ENCODE results near the gene ATP13A2.
"Not testable (repeated sequence)": the region's sequence is repeated elsewhere in the genome, so short reads cannot be mapped to it uniquely, and the experiment has no call there.

The ATP13A2 gene

DNA sequence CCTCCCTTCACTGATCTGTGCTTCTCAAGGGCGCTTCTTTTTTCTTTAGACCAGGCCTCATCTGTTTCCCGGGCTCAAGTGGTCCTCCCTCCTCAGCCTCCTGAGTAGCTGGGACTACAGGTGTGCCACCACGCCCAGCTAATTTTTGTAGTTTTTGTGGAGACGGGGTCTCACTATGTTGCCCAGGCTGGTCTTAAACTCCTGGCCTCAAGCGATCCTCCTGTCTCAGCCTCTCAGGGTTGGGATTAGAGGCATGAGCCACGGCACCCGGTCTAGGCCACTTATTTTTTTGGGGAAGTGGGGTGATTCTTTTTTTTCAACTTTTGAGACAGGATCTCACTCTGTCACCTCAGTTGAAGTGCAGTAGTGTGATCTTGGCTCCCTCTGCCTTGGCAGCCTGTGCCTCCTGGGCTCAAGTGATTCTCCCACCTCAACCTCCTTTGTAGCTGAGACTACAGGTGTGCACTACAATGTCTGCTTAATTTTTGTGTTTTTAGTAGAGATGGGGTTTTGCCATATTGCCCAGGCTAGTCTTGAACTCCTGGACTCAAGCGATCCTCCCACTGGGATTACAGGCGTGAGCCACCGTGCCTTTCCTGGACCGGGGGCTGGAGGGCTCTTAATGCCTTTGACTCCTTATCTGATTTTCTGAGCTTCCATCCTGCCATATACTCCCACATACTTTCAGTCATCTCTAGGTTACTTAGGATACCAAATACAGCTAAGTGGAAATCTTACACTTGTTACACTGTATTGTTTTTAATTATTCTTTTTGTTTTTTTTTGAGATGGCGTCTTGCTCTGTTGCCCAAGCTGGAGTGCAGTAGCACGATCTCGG, 50.2 kb downstream of the ATP13A2 start:
- no peaks in the 10 kb centered on the region for H3K9me3 Mint-ChIP-seq
- peak overlapping the region; percentile 45 for H3K27ac Mint-ChIP-seq
- peaks cover 8% of the 10 kb centered on the region for H3K4me1 Mint-ChIP-seq (ENCODE audit: low read depth)
- peak overlapping the region; percentile 55 for H3K4me3 Mint-ChIP-seq
- intact Hi-C loops (cut with micrococcal nuclease) = loop anchor here (2.0 kb wide), 1 partner anchor 85 kb away; no protein-coding TSS in a partner anchor
- H3K36me3 Mint-ChIP-seq (ENCODE audit: low read depth) = peaks cover 25% of the 10 kb centered on the region
- H3K27me3 Mint-ChIP-seq = peaks cover 2% of the 10 kb centered on the region

DNA sequence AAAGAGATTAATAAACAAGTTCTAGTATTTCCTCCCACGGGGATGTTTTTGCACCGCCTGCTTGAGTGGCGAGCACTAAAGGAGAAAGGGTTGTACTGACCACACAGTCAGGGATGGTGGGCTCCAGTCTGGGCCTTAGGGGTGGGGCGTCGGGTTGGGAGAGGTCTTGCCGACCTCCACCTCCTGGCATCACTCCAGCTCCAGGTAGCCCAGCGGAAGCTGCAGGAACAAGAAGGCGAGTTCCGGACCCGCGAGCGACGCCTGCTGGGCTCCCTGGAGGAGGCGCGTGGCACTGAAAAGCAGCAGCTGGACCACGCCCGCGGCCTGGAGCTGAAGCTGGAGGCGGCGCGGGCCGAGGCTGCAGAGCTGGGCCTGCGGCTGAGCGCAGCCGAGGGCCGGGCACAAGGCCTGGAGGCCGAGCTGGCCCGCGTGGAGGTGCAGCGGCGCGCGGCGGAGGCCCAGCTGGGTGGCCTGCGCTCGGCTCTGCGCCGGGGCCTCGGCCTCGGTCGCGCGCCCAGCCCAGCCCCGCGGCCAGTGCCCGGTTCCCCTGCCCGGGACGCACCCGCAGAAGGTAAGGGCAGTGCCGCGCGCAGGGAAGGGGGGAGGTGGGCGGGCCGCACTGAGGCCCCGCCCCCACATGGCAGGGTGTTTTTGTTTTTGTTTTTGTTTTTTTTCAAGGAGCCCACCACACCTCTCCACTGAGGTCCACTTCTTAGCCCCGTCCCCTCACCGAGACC, 51.0 kb downstream of the ATP13A2 start:
- H3K4me1 Mint-ChIP-seq (ENCODE audit: low read depth) = peaks cover 8% of the 10 kb centered on the region
- H3K27ac Mint-ChIP-seq = peak overlapping the region; percentile 45
- intact Hi-C loops (cut with micrococcal nuclease) = loop anchor here (2.0 kb wide), 1 partner anchor 86 kb away; no protein-coding TSS in a partner anchor
- peaks cover 17% of the 10 kb centered on the region for H3K36me3 Mint-ChIP-seq (ENCODE audit: low read depth)
- peaks cover 2% of the 10 kb centered on the region for H3K27me3 Mint-ChIP-seq
- peak overlapping the region; percentile 55 for H3K4me3 Mint-ChIP-seq
- no peaks in the 10 kb centered on the region for H3K9me3 Mint-ChIP-seq

DNA sequence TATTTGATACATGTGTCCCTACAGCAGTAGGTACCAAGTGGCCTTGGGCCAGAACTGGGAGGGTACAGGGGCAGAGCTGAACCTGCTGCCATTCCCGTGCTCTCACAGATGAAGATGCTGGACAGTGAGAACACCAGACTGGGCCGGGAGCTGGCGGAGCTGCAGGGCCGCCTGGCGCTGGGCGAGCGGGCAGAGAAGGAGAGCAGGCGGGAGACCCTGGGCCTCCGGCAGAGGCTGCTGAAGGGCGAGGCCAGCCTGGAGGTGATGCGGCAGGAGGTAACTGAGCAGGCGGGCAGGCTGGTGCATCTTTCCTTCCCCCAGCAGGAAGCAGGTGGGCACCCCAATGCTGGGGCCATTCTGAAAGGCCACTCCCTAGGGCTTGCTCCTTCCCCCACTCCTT, 53.3 kb downstream of the ATP13A2 start:
- H3K27ac Mint-ChIP-seq = no peak overlapping the region
- no peak overlapping the region for H3K4me3 Mint-ChIP-seq
- intact Hi-C loops (cut with micrococcal nuclease) = no loop called here
- peaks cover 8% of the 10 kb centered on the region for H3K4me1 Mint-ChIP-seq (ENCODE audit: low read depth)
- peaks cover 20% of the 10 kb centered on the region for H3K36me3 Mint-ChIP-seq (ENCODE audit: low read depth)
- no peaks in the 10 kb centered on the region for H3K9me3 Mint-ChIP-seq
- H3K27me3 Mint-ChIP-seq = peaks cover 2% of the 10 kb centered on the region

DNA sequence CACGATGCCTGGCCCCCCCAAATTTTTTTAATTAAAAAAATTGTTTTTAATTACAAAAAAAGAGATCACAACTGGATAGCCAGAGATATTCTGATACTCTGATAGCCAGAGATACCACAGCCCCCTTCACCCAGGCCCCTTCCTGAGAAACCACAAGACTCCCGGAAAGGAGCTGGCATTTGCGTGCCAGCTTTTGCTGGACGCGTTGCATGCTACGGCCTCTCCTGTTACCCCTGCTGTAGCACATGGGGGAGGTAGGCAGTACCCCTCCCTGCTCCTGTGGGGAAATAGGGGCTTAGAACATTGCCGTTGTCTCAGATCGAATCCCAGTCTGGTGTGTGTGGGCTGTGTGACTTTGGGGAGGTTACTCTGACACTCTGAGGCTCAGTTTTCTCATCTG, 54.0 kb downstream of the ATP13A2 start:
- Mint-ChIP-seq H3K9me3 (no peaks in the 10 kb centered on the region), H3K4me3 (no peak overlapping the region), H3K27me3 (peaks cover 2% of the 10 kb centered on the region), H3K27ac (no peak overlapping the region), H3K4me1 (ENCODE audit: low read depth) (peaks cover 10% of the 10 kb centered on the region), H3K36me3 (ENCODE audit: low read depth) (peaks cover 20% of the 10 kb centered on the region)
- intact Hi-C loops (cut with micrococcal nuclease) = no loop called here

DNA sequence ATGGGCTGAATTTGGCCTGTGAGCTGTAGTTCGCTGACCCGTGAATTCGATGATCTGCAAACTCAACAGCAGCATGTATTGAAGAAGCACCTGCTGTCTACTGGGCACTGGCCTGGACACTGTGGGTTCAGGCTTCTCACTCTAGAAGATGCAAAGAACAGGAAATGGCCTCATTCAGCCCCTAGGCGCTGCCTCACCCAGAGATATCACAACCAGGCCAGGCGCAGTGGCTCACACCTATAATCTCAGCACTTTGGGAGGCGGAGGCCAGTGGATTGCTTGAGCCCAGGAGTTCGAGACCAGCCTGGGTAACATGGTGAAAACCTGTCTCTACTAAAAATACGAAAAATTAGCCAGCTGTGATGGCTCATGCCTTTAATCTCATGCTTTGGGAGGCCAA, 55.0 kb downstream of the ATP13A2 start:
- intact Hi-C loops (cut with micrococcal nuclease) = no loop called here
- H3K9me3 Mint-ChIP-seq = no peaks in the 10 kb centered on the region
- peaks cover under 1% of the 10 kb centered on the region for H3K27me3 Mint-ChIP-seq
- no peak overlapping the region for H3K27ac Mint-ChIP-seq
- peaks cover 12% of the 10 kb centered on the region for H3K4me1 Mint-ChIP-seq (ENCODE audit: low read depth)
- no peak overlapping the region for H3K4me3 Mint-ChIP-seq
- peaks cover 19% of the 10 kb centered on the region for H3K36me3 Mint-ChIP-seq (ENCODE audit: low read depth)

DNA sequence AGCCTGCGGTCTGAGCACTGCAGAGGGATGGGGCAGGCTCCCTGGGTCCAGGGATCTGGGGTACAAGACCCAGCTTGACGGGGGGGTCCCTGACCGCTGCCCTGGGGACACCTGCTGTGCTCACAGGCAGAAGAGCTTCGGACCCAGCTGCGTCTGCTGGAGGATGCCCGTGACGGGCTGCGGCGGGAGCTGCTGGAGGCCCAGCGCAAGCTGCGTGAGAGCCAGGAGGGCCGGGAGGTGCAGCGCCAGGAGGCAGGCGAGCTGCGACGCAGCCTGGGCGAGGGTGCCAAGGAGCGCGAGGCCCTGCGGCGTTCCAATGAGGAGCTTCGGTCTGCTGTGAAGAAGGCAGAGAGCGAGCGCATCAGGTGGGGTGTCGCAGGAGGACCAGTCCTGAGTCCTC, 56.5 kb downstream of the ATP13A2 start:
- no peak overlapping the region for H3K4me3 Mint-ChIP-seq
- peaks cover 19% of the 10 kb centered on the region for H3K36me3 Mint-ChIP-seq (ENCODE audit: low read depth)
- intact Hi-C loops (cut with micrococcal nuclease) = no loop called here
- H3K27me3 Mint-ChIP-seq = no peaks in the 10 kb centered on the region
- no peaks in the 10 kb centered on the region for H3K9me3 Mint-ChIP-seq
- no peak overlapping the region for H3K27ac Mint-ChIP-seq
- H3K4me1 Mint-ChIP-seq (ENCODE audit: low read depth) = peaks cover 5% of the 10 kb centered on the region

DNA sequence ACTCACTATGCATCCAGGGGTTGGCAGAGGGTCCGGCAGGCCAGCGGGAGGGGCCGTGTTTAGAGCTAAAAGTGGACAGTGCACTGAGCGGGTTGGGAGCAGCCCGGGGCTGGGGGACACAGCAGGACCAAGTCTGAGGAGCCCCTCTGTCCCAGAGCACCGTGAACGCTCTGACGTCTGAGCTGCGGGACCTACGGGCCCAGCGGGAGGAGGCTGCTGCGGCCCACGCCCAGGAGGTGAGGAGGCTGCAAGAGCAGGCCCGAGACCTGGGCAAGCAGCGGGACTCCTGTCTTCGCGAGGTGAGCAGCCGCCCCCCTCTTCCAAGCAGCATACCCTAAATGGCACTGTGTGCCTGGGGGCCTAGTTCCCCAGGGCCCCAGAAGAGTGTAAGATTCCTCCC, 57.1 kb downstream of the ATP13A2 start:
- Mint-ChIP-seq H3K4me1 (ENCODE audit: low read depth) (peaks cover 5% of the 10 kb centered on the region), H3K27me3 (no peaks in the 10 kb centered on the region), H3K9me3 (no peaks in the 10 kb centered on the region), H3K4me3 (no peak overlapping the region), H3K36me3 (ENCODE audit: low read depth) (peaks cover 19% of the 10 kb centered on the region), H3K27ac (no peak overlapping the region)
- intact Hi-C loops (cut with micrococcal nuclease) = no loop called here

DNA sequence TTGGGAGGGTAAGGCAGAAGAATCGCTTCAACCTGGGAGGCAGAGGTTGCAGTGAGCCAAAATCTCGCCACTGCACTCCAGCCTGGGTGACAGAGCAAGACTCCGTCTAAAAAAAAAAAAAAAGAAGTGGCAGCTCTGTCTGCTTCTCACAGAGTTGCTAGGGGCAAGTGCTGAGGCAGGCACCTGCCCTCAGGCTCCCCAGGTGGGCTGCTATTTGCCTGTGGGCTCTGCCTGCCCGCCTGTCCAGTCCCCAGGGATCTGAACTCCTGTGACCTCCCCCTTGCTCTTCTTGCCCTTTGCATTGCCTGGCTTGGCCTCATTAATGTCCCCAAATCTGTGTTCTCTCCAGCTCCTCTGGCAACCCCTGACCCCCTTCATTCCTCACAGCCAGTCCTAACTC, 59.4 kb downstream of the ATP13A2 start:
- H3K27me3 Mint-ChIP-seq; H3K9me3 Mint-ChIP-seq; intact Hi-C loops (cut with micrococcal nuclease); H3K4me1 Mint-ChIP-seq (ENCODE audit: low read depth); H3K4me3 Mint-ChIP-seq; H3K27ac Mint-ChIP-seq: not testable (repeated sequence)
- H3K36me3 Mint-ChIP-seq (ENCODE audit: low read depth) = peaks cover 19% of the 10 kb centered on the region

DNA sequence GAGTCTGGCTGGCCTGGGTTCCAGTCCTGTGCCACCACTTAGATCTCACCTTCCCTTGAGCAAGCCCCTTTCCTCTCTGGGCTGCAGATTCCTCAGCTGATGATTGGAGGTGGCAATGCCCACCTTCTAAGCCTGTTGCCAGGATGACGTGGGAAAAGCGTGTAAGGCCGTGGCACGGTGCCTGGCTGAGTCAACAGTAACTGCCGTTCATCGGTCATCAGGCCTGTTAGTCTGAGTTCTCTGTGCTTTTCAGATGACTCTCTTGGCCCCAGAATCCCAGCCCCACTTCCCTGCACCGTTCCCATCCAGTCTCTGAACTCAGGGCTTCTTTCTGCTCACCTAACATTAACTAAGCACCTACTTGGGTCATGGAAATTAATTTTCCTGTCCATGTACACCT, 62.7 kb downstream of the ATP13A2 start:
- H3K4me1 Mint-ChIP-seq (ENCODE audit: low read depth); intact Hi-C loops (cut with micrococcal nuclease); H3K4me3 Mint-ChIP-seq; H3K27ac Mint-ChIP-seq; H3K27me3 Mint-ChIP-seq; H3K9me3 Mint-ChIP-seq: not testable (repeated sequence)
- H3K36me3 Mint-ChIP-seq (ENCODE audit: low read depth) = peaks cover 29% of the 10 kb centered on the region

DNA sequence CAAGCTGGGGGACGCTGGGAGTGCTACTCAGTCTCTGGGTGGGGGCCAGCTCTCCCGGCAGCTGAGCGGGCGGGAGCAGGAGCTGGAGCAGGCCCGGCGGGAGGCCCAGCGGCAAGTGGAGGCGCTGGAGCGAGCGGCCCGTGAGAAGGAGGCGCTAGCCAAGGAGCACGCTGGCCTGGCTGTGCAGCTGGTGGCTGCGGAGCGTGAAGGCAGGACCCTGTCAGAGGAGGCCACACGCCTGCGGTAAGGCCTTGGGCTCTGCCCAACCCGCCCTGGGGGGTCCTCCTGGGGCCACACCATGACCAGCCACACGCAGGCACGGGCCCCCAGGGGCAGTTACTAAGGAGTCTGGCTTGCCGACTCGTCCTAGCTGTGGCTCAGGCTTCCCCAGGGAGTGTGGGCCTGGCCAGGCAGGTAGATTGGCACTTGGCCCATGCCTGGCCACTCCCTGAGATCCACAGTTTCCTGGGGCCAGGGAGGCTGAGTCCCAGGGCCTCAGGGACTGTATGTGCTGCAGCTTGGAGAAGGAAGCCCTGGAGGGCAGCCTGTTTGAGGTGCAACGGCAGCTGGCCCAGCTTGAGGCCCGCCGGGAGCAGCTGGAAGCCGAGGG, 63.3 kb downstream of the ATP13A2 start:
- H3K27me3 Mint-ChIP-seq; H3K4me1 Mint-ChIP-seq (ENCODE audit: low read depth); H3K4me3 Mint-ChIP-seq; intact Hi-C loops (cut with micrococcal nuclease); H3K9me3 Mint-ChIP-seq; H3K27ac Mint-ChIP-seq: not testable (repeated sequence)
- H3K36me3 Mint-ChIP-seq (ENCODE audit: low read depth) = peaks cover 35% of the 10 kb centered on the region

DNA sequence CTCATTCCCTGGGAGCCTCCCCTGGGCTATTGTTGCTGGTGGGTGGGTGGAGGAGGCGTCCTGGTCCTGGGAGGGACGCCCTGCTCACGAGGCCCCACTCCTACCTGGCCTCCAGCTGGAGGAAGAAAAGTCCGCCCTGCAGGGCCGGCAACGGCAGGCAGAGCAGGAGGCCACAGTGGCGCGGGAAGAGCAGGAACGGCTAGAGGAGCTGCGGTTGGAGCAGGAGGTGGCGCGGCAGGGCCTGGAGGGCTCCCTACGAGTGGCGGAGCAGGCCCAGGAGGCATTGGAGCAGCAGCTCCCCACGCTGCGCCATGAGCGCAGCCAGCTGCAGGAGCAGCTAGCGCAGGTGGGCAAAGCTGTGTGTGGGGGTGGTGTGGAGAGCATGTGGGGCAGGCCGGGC, 65.1 kb downstream of the ATP13A2 start:
- Mint-ChIP-seq H3K36me3 (ENCODE audit: low read depth) (peaks cover 29% of the 10 kb centered on the region), H3K4me3 (no peak overlapping the region), H3K4me1 (ENCODE audit: low read depth) (no peaks in the 10 kb centered on the region), H3K9me3 (no peaks in the 10 kb centered on the region), H3K27me3 (no peaks in the 10 kb centered on the region), H3K27ac (no peak overlapping the region)
- intact Hi-C loops (cut with micrococcal nuclease) = no loop called here

DNA sequence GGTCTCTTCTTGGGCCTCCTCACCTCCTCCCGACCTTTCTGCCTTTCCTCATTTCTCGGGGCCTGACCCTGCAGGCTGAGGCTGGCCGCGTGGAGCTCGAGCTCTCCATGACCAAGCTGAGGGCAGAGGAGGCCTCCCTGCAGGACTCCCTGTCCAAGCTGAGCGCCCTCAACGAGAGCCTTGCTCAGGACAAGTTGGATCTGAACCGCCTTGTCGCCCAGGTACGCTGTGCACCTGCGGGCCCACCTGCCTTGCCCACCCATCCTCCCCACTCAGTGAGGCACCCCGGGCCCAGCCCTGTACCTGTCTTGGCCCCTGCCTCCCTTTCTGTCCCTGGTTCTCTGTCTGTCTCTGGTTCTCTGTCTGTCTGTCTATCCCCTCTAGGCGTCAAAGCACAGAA, 65.5 kb downstream of the ATP13A2 start:
- H3K27me3 Mint-ChIP-seq; H3K4me1 Mint-ChIP-seq (ENCODE audit: low read depth); H3K4me3 Mint-ChIP-seq; intact Hi-C loops (cut with micrococcal nuclease); H3K27ac Mint-ChIP-seq; H3K9me3 Mint-ChIP-seq: not testable (repeated sequence)
- peaks cover 29% of the 10 kb centered on the region for H3K36me3 Mint-ChIP-seq (ENCODE audit: low read depth)

DNA sequence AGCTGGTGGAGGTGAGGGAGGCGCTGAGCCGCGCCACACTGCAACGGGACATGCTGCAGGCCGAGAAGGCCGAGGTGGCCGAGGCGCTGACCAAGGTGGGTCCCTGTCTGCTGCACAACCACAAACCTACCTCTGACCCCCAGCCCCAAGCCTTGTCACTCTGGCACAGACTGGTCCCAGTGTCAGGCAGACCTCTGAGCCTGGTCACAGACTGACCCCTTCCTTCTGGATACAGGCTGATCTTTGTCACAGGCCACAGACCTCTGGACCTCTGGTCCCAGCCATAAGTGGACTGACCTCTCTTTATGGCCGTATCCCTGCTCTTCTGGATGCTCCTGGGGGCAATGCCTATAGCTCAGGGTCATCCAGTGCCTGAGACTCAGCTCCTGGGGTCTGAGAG, 66.2 kb downstream of the ATP13A2 start:
- H3K4me1 Mint-ChIP-seq (ENCODE audit: low read depth); intact Hi-C loops (cut with micrococcal nuclease): not testable (repeated sequence)
- peaks cover 34% of the 10 kb centered on the region for H3K36me3 Mint-ChIP-seq (ENCODE audit: low read depth)

DNA sequence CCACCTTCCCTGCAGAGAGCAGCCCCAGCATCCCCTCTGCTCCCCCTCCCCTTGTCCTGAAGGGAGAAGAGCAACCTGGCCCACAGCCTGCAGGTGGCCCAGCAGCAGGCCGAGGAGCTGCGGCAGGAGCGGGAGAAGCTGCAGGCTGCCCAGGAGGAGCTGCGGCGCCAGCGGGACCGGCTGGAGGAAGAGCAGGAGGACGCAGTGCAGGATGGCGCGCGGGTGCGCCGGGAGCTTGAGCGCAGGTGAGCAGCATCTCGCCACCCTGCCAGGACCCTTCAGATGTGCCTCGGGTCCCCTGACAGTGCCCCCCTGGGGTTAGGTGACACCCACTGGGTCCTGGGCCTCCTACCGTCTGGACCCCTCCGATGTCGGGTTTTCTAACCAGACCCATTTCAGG, 67.7 kb downstream of the ATP13A2 start:
- intact Hi-C loops (cut with micrococcal nuclease) = no loop called here
- no peaks in the 10 kb centered on the region for H3K27me3 Mint-ChIP-seq
- no peak overlapping the region for H3K4me3 Mint-ChIP-seq
- peaks cover 43% of the 10 kb centered on the region for H3K36me3 Mint-ChIP-seq (ENCODE audit: low read depth)
- H3K27ac Mint-ChIP-seq = no peak overlapping the region
- no peaks in the 10 kb centered on the region for H3K4me1 Mint-ChIP-seq (ENCODE audit: low read depth)
- no peaks in the 10 kb centered on the region for H3K9me3 Mint-ChIP-seq

More for the DNA sequence above, 66.2 kb downstream of the ATP13A2 start:
- not testable (repeated sequence) for H3K27me3 Mint-ChIP-seq, H3K4me3 Mint-ChIP-seq, H3K27ac Mint-ChIP-seq, H3K9me3 Mint-ChIP-seq
